Caco-2 (cell line): ENCODE data around the gene CRACR2B. TPM values are rescaled to one million over a fixed set of nuclear protein-coding genes. Genes with fewer than 3 reads are reported as not detected.

ENCODE experiments used
- BruUV-seq: library from RNA; stranded (reverse); fragments of 400-500 nt; replicated peaks from 2 replicates; lab custom pipeline; 2021; lab: Mats Ljungman, UMichigan
- CTCF ChIA-PET: fragments of 300-600 bp; sonication (Branson Sonifier 250); formaldehyde crosslinking; loops from one replicate; lab custom pipeline; 2022; ENCODE audit warnings: antibody characterized with exemption; lab: Charles Lee
- POLR2A ChIA-PET: fragments of 300-600 bp; sonication (Branson Sonifier 250); formaldehyde crosslinking; loops from one replicate; lab custom pipeline; 2022; ENCODE audit warnings: antibody characterized with exemption; lab: Charles Lee
- DNase-seq, 2 experiments: peaks; one replicate each; pipeline versions ENCODE4 v3.0.0 to v3.0.0-alpha.2; 2020 to 2022
- H3K27me3 ChIP-seq: replicated peaks from 2 replicates; pipeline ENCODE4 v1.6.0; 2011; ENCODE audit warnings: low read length; ENCODE audit not compliant: control insufficient read depth, insufficient read depth
- H3K36me3 ChIP-seq: 2 replicates; pipeline ENCODE4 v1.5.1; 2011; ENCODE audit warnings: low read length; ENCODE audit not compliant: control insufficient read depth, insufficient read depth
- H3K4me1 ChIP-seq: fragments of 250-450 bp; sonication (Bioruptor Pico); 2 replicates; pipeline ENCODE4 v1.5.1; 2020; ENCODE audit warnings: mild to moderate bottlenecking
- H3K4me3 ChIP-seq: 2 replicates; pipeline ENCODE4 v1.5.1; 2011; ENCODE audit warnings: low read depth, mild to moderate bottlenecking, control low read depth, low read length
- H3K9me3 ChIP-seq: fragments of 250-450 bp; sonication (Bioruptor Pico); 2 replicates; pipeline ENCODE4 v1.5.1; 2020; ENCODE audit warnings: mild to moderate bottlenecking, moderate library complexity
- H3K27ac Mint-ChIP-seq: one replicate; pipeline ENCODE4 v1.8.0; 2022; ENCODE audit warnings: mixed read lengths; ENCODE audit not compliant: unreplicated experiment
- H3K27me3 Mint-ChIP-seq: one replicate; pipeline ENCODE4 v1.8.0; 2022; ENCODE audit warnings: mixed read lengths; ENCODE audit not compliant: insufficient read depth, unreplicated experiment
- H3K36me3 Mint-ChIP-seq: one replicate; pipeline ENCODE4 v1.8.0; 2022; ENCODE audit warnings: mild to moderate bottlenecking, mixed read lengths; ENCODE audit not compliant: insufficient read depth, unreplicated experiment
- H3K4me1 Mint-ChIP-seq: one replicate; pipeline ENCODE4 v1.8.0; 2022; ENCODE audit warnings: low read depth, mixed read lengths; ENCODE audit not compliant: unreplicated experiment
- H3K4me3 Mint-ChIP-seq: one replicate; pipeline ENCODE4 v1.8.0; 2022; ENCODE audit warnings: mild to moderate bottlenecking, moderate library complexity, mixed read lengths; ENCODE audit not compliant: unreplicated experiment
- H3K9me3 Mint-ChIP-seq: one replicate; pipeline ENCODE4 v1.8.0; 2022; ENCODE audit warnings: mixed read lengths; ENCODE audit not compliant: unreplicated experiment
- intact Hi-C: fragments of 100-400 bp; cut with micrococcal nuclease; formaldehyde crosslinking; loops from one replicate; pipeline ENCODE4 v1.10.0; 2022; ENCODE audit not compliant: unreplicated experiment
- total RNA-seq: library from RNA; stranded (reverse); gene quantifications from 2 replicates; pipeline ENCODE4 v1.2.3, GENCODE V29; 2022
- TF ChIP-seq, protein P1 (sequence below), 2 experiments: fragments of 200-600 bp in 1 of 2; IDR thresholded peaks; 1 replicate in 1 of 2; 2 replicates in 1 of 2; pipeline versions ENCODE4 v1.5.1 to v1.8.0; 2011 to 2022; ENCODE audit warnings: antibody characterized with exemption in 1 of 2, control low read depth in 1 of 2, inconsistent platforms in 1 of 2, low read depth in 1 of 2, low read length in 1 of 2, mild to moderate bottlenecking in 1 of 2, moderate library complexity in 1 of 2; ENCODE audit not compliant: insufficient read depth in 1 of 2, severe bottlenecking in 1 of 2, unreplicated experiment in 1 of 2

The CRACR2B gene
- total RNA-seq, 1 experiment from 2014 or later: 15.4 TPM

DNA sequence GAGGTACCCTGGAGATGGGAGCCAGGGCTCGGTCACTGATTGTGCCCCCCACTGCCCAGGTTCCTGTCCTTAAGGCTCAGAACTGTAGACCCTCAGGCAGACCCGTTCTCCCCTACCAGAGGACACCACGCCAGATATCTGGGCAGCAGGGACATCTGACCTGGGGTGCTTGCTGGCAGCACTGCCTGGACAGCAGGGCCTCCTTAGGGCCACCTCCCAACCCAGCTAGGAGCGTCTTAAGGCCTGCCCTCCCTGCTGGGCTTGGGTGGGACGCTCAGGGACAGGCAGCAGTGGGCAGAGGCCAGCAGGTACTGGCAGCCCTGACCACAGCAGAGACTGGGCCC lies 11.5 kb downstream of the CRACR2B start:
- DNase-seq: no peak
- no TSS peak for BruUV-seq
- TF ChIP-seq, protein P1, sequence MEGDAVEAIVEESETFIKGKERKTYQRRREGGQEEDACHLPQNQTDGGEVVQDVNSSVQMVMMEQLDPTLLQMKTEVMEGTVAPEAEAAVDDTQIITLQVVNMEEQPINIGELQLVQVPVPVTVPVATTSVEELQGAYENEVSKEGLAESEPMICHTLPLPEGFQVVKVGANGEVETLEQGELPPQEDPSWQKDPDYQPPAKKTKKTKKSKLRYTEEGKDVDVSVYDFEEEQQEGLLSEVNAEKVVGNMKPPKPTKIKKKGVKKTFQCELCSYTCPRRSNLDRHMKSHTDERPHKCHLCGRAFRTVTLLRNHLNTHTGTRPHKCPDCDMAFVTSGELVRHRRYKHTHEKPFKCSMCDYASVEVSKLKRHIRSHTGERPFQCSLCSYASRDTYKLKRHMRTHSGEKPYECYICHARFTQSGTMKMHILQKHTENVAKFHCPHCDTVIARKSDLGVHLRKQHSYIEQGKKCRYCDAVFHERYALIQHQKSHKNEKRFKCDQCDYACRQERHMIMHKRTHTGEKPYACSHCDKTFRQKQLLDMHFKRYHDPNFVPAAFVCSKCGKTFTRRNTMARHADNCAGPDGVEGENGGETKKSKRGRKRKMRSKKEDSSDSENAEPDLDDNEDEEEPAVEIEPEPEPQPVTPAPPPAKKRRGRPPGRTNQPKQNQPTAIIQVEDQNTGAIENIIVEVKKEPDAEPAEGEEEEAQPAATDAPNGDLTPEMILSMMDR (IDR thresholded peaks at IDR 0.05; ENCODE audit: insufficient read depth in 1 of 2, low read depth in 1 of 2, low read length in 1 of 2, severe bottlenecking in 1 of 2, unreplicated experiment in 1 of 2): no peak
- POLR2A ChIA-PET: interaction anchor here (0.5 kb wide), 2 partner anchors 20 to 404 kb away, joined by 6 read pairs; partner anchors contain the start of gene PNPLA2
- peaks cover 18% of the 10 kb centered on the region for H3K4me1 Mint-ChIP-seq
- H3K4me3 Mint-ChIP-seq: no peak overlapping the region
- H3K4me3 ChIP-seq: no peak overlapping the region
- peaks cover 8% of the 10 kb centered on the region for H3K36me3 ChIP-seq
- no peaks in the 10 kb centered on the region for H3K27me3 ChIP-seq
- H3K4me1 ChIP-seq: peaks cover 24% of the 10 kb centered on the region
- H3K9me3 Mint-ChIP-seq: no peaks in the 10 kb centered on the region
- intact Hi-C loops: no loop called here
- H3K9me3 ChIP-seq: no peaks in the 10 kb centered on the region
- CTCF ChIA-PET: interaction anchor here (1.6 kb wide), 1 partner anchor 10 kb away, joined by 4 read pairs; no protein-coding TSS in a partner anchor
- H3K27me3 Mint-ChIP-seq: no peaks in the 10 kb centered on the region
- H3K36me3 Mint-ChIP-seq: peaks cover 78% of the 10 kb centered on the region
- H3K27ac Mint-ChIP-seq: peak overlapping the region; percentile 78

DNA sequence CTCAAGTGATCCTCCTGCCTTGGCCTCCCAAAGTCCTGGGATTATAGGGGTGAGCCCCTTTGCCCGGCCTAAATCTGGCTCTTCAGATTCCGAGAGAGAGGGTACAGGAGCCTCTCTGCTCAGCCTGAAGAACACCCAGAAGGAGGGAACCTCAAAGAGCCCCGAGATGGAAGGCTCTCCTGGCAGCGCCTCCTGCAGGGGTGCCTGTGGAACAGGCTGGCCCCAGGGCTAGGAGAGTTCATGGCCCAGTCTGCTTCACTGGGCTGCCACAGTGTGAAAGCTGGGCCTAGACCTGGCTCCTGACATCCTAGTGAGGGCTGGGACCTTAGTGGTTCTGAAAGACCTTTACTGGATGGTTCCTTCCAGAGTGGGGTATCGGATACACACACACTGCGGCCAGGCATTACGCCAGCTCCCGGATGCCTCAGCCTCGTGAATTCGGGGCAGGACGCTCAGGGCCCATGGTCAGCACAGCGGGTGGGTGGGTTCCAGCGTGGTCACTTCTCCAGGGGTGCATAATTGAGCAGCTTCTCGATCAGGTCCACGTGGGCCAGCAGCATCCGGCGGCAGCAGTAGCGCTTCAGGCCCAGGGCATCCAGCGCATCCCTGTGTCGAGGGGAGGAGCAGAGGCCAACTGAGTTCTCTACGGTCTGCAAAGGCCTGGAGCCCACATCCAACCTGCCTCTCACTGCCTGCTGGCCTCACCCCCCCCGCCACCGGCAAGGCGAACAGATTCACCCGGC lies 12.3 kb downstream of the CRACR2B start:
- Mint-ChIP-seq H3K27me3 (no peaks in the 10 kb centered on the region), H3K9me3 (no peaks in the 10 kb centered on the region), H3K4me1 (peaks cover 18% of the 10 kb centered on the region), H3K36me3 (peaks cover 78% of the 10 kb centered on the region), H3K4me3 (peak overlapping the region; percentile 90), H3K27ac (peak overlapping the region; percentile 85)
- Histone ChIP-seq H3K36me3 (peaks cover 8% of the 10 kb centered on the region), H3K27me3 (no peaks in the 10 kb centered on the region), H3K9me3 (no peaks in the 10 kb centered on the region), H3K4me3 (no peak overlapping the region), H3K4me1 (peaks cover 23% of the 10 kb centered on the region)
- ChIA-PET CTCF (no interaction called here), POLR2A (interaction anchor here (1.0 kb wide), 1 partner anchor 8 kb away, joined by 3 read pairs; no protein-coding TSS in a partner anchor)
- intact Hi-C loops: no loop called here
- TF ChIP-seq, protein P1 (IDR thresholded peaks at IDR 0.05; ENCODE audit: insufficient read depth in 1 of 2, low read depth in 1 of 2, low read length in 1 of 2, severe bottlenecking in 1 of 2, unreplicated experiment in 1 of 2): peak in 1 of 2 experiments; percentile 18
- no peak for DNase-seq
- no TSS peak for BruUV-seq

DNA sequence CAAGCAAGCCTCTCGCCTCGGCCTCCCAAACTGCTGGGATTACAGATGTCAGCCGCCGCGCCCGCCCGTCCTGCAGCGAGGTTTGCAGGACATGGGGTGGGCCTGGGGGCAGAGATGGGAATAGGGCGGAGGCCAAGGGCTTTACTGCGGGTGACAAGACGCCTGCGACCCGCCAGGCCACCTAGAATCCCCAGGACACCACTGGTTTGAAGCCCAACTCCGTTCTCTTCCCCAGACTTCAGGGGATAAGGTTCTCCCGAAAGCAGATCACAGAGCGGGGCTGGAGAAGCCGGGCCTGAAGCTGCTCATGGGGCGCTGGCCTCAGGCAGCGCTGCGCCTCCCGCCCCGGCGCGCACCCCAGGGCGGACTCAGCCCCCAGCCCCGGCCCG lies 14.3 kb downstream of the CRACR2B start:
- peak in 1 of 2 experiments; percentile 54 for DNase-seq
- H3K9me3 Mint-ChIP-seq: no peaks in the 10 kb centered on the region
- intact Hi-C loops: no loop called here
- H3K4me1 ChIP-seq: peaks cover 26% of the 10 kb centered on the region
- H3K27ac Mint-ChIP-seq: peak overlapping the region; percentile 85
- H3K36me3 Mint-ChIP-seq: peaks cover 64% of the 10 kb centered on the region
- no peaks in the 10 kb centered on the region for H3K9me3 ChIP-seq
- TF ChIP-seq, protein P1 (IDR thresholded peaks at IDR 0.05; ENCODE audit: insufficient read depth in 1 of 2, low read depth in 1 of 2, low read length in 1 of 2, severe bottlenecking in 1 of 2, unreplicated experiment in 1 of 2): no peak
- H3K27me3 ChIP-seq: no peaks in the 10 kb centered on the region
- POLR2A ChIA-PET: no interaction called here
- peaks cover 18% of the 10 kb centered on the region for H3K4me1 Mint-ChIP-seq
- BruUV-seq: TSS peak; percentile 72
- H3K27me3 Mint-ChIP-seq: no peaks in the 10 kb centered on the region
- CTCF ChIA-PET: interaction anchor here (1.5 kb wide), 1 partner anchor 23 kb away, joined by 3 read pairs; no protein-coding TSS in a partner anchor
- peak overlapping the region; percentile 90 for H3K4me3 Mint-ChIP-seq
- H3K4me3 ChIP-seq: peak overlapping the region; percentile 68
- H3K36me3 ChIP-seq: peaks cover 8% of the 10 kb centered on the region
